ENCODE measurements around the gene RAB11FIP2.

Gene RAB11FIP2

DNA sequence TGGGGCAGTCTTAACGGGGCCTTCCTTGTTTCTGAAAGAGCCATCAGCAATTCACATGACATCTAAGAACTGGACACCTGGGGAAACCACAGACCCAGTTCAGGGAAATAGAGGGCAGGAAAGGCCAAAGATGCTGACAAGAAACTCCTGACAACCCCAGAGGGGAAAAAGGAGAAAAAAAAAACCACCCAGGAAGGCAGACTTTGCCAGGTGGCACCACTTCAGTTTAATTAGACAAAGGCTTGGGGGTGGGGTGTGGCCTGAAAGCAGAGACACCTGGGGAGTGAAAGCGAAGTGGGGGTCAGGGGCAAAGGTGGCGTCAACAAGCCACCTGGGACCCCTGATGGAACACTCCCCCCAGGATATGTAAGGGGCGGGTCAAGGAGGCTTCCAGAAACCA, 53.6 kb downstream of the RAB11FIP2 start:
- no peak for DNase-seq
- in situ Hi-C loops (cut with MboI; ENCODE audit: low pct_unique_long_range_greater_than_20kb, low sequenced_read_pairs): no loop called here

DNA sequence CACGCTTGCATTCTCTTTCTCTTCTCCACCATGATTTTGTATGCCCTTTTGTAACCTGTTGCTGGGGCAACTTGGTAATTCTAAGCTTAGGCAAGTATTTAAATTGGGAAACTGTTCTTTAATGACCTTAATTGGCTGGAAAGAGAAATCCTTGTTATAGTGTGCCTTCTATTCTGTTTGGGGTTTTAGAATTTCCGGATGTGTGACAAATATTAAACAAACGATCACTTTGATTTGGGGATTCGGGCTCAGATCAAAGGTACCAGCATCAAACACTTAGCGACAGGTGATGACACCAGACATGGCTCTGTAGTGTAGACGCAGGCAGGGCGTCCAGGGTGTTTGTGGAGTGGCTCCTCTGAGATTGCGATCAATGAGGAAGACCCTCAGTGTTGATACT, 55.0 kb downstream of the RAB11FIP2 start:
- in situ Hi-C loops (cut with MboI; ENCODE audit: low pct_unique_long_range_greater_than_20kb, low sequenced_read_pairs): no loop called here

DNA sequence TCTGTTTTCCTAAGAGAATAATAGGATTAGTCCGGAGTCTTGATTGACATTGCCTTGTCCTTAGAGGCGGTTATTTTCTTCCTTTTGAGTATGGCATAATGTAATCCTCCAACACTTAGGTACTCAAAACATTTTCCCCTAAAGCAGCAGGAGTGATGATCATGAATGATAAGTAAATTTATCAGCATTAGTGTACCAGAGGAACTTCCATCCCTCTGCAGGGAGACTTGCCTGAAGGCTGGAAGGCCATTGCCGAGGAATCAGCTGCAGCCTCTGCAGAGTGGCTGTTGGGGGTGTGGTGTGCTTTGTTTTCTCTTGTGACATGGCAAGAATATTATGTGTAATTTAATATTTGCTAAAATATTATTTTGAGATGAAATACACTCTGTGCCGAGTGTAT, 56.8 kb downstream of the RAB11FIP2 start:
- in situ Hi-C loops (cut with MboI; ENCODE audit: low pct_unique_long_range_greater_than_20kb, low sequenced_read_pairs): no loop called here
- DNase-seq: no peak

More for the DNA sequence above, 55.0 kb downstream of the RAB11FIP2 start:
- no peak for DNase-seq

DNA sequence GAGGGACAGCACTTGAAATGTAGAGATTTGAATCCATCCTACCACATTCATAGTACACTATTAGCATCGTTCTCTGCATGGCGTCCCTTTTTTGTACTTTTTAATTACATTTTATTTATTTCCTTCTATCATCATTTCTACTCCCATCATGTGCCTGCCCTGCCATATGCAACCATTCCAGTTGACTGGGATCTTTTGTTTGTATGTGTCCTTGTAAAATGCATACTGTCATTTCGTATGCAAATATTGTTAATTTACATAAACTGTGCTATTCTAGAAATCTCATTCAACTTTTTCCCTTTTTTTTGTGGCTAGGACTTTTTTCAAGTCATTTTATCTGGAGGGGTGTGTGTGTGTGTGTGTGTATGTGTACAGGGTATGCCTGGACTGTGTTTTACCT, 57.9 kb downstream of the RAB11FIP2 start:
- DNase-seq: no peak
- in situ Hi-C loops (cut with MboI; ENCODE audit: low pct_unique_long_range_greater_than_20kb, low sequenced_read_pairs): no loop called here

DNA sequence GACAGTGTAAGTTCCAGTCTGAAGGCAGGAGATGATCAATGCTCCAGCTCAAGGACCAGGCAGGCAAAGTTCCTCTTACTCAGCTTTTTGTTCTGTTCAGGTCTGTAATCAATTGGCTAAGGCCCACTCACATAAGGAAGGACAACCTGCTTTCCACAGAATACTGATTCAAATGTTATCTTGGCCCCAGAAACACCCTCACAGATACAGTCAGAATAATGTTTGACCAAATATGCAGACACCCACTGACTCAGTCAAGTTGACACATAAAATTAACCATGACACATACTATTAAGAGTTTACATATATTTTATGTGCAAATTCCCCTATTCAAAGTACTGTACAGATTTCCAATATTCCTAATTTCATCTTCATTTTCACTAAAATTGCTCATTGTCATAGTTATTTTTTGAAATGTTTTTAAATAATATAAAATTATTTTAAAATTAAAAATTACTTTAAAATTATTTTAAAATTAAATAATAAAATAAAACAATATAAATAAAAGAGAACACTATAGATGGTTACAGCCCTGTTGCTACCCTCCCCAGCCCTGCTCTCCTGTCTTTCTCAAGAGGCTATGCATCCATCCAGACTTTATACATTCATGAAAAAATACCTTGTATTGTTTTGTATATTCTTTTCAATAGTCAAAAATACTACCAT, 59.4 kb downstream of the RAB11FIP2 start:
- in situ Hi-C loops (cut with MboI; ENCODE audit: low pct_unique_long_range_greater_than_20kb, low sequenced_read_pairs): no loop called here
- no peak for DNase-seq

GRCh38 chr10:117983961-117984360, 62.8 kb downstream of the RAB11FIP2 start:
- DNase-seq: no peak
- in situ Hi-C loops (cut with MboI; ENCODE audit: low pct_unique_long_range_greater_than_20kb, low sequenced_read_pairs): no loop called here

DNA sequence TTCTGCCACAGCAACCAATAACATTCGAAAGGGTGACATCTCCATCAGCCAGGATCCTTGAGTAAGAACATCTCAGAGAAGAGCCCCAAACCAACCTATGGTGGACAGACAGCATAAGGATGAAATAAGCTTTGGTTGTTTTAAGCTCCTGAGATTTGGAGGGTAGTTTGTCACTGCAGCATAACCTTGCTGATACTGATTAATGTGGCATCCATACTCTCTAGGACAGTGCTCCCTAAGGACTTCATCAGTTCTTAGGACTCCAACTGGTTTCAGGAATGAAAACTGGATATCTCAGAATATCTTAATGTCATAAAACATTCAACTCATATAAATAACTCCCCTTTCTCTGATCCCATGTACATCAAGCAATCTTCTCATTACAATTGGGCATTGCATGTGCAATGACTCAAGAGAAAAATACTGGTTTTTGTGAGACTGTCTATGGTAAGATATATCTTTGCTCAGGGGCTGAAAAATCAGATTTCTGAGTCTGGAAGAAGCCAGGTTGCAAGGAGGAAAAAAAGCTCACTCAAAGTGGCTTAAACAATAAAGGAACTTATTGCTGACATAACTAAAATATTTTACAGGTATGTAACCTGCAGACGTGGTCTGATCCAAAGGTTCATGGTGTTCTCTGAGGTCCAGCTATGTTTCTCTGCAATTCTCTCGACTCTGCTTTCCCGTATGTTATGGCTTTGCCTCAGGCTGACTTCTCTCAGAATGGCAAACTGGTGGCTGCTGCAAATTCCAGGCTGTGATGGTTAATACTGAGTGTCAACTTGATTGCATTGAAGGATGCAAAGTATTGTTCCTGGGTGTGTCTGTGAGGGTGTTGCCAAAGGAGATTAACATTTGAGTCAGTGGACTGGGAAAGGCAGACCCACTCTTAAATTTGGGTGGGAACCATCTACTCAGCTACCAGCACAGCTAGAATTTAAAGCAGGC, 65.7 kb downstream of the RAB11FIP2 start:
- no peak for DNase-seq
- in situ Hi-C loops (cut with MboI; ENCODE audit: low pct_unique_long_range_greater_than_20kb, low sequenced_read_pairs): no loop called here

DNA sequence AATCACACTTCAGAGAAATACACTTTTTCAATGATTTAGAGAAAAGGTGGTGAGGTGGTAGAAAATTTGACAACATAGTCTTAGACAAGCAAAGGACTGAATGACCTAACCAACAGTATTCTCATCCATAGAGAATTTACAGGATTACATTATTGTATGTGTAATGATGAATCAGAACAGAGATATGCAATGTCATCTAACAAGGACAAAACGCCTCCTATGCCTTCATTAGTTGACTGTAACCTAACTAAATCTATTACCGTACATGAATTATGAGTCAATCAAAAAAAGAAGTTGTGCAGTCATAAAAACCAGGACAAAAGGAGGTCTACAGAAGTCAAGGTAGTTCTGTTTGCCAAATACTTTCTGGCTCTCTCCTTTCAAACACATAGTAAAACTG, 66.5 kb downstream of the RAB11FIP2 start:
- in situ Hi-C loops (cut with MboI; ENCODE audit: low pct_unique_long_range_greater_than_20kb, low sequenced_read_pairs): no loop called here
- DNase-seq: no peak

- in situ Hi-C loops (cut with MboI; ENCODE audit: low pct_unique_long_range_greater_than_20kb, low sequenced_read_pairs): no loop called here
- no peak for DNase-seq
Observed at GRCh38 chr10:117972168-117972837, 74.4 kb downstream of the RAB11FIP2 start.

DNA sequence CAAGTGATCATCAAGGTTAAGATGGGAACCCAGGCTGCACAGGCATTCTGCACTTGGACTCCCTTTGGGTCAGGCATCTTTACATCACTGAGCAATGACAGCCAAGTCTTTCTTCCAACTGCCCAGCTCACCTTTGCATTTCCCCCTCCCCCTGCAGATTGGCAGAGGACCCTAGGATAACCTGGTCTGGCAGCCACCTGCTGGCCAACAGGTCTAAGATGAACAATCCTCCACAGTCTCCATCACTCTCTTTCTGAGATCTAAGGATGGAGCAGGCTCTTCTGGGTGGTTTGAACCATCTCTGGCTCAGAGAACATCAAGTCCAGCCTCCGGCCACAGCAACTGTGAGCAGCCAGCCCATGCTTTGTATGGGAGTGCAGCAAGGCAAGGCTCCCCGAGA, 75.8 kb downstream of the RAB11FIP2 start:
- no peak for DNase-seq
- in situ Hi-C loops (cut with MboI; ENCODE audit: low pct_unique_long_range_greater_than_20kb, low sequenced_read_pairs): no loop called here

- in situ Hi-C loops (cut with MboI; ENCODE audit: low pct_unique_long_range_greater_than_20kb, low sequenced_read_pairs): no loop called here
Observed at GRCh38 chr10:117969592-117969991, 77.1 kb downstream of the RAB11FIP2 start.

DNA sequence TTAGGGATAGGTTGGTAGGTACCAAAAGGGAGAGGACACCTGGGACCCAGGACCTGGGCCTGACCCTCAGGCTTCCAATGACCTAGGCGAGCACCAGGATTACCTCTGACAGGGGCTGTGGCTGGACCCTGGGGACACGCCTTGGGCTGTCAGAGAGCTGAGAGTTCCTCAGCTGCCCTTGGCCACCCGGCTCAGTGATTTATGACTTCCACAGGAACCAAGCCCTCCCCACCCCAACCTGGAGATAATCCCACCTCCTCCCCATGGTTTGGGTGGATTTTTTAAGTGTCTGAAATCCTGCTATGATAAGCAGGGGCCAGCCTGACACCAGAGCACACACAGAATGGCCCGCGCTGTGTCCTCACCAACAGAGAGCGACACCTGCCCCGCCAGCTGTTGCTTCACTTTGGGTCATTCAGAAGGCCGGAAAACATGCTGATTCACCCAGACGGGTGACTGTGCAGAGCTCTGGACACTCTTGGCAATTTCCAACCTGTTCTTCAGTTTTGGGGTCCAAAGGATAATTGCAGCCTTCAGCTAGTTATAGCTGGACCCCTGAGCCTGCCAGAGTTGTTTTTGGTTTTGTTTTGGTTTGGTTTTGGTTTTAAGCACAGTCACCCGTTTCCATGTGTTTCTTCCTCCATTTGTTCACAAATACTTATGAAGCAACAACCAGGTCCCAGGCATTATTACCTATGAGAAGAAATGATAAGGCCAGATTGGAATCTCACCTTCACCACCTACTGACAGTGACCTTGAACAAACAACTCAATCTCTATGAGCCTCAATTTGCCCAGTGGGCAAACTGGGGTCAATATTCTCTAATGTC, 78.2 kb downstream of the RAB11FIP2 start:
- DNase-seq: no peak
- in situ Hi-C loops (cut with MboI; ENCODE audit: low pct_unique_long_range_greater_than_20kb, low sequenced_read_pairs): no loop called here

More at GRCh38 chr10:117969592-117969991, 77.1 kb downstream of the RAB11FIP2 start:
- no peak for DNase-seq

GRCh38 chr10:117967149-117967650, 79.5 kb downstream of the RAB11FIP2 start:
- no peak for DNase-seq
- in situ Hi-C loops (cut with MboI; ENCODE audit: low pct_unique_long_range_greater_than_20kb, low sequenced_read_pairs): no loop called here

DNA sequence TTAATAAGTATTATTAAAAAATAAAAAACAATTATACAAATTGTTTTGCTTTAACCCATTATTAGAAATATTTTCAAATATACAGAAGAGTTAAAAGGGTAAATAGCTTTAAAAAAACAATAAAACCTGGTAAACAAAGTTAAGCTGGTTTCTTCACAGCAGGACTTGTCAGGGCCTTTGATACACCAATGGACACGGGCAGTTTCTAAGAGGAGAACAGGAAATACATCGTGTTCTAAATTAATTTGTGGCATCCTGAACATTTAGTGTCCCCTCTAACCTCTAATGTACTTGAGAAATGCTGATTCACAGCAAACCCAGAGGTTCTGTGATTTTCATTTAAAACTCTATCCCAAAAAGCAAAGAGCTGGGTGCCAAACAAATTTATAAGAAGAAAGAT, 80.8 kb downstream of the RAB11FIP2 start:
- DNase-seq: no peak
- in situ Hi-C loops (cut with MboI; ENCODE audit: low pct_unique_long_range_greater_than_20kb, low sequenced_read_pairs): no loop called here

GRCh38 chr10:117964536-117964935, 82.2 kb downstream of the RAB11FIP2 start:
- in situ Hi-C loops (cut with MboI; ENCODE audit: low pct_unique_long_range_greater_than_20kb, low sequenced_read_pairs): no loop called here
- DNase-seq: no peak

- DNase-seq: no peak
- in situ Hi-C loops (cut with MboI; ENCODE audit: low pct_unique_long_range_greater_than_20kb, low sequenced_read_pairs): no loop called here
Observed at GRCh38 chr10:117960345-117960935, 86.3 kb downstream of the RAB11FIP2 start.

DNA sequence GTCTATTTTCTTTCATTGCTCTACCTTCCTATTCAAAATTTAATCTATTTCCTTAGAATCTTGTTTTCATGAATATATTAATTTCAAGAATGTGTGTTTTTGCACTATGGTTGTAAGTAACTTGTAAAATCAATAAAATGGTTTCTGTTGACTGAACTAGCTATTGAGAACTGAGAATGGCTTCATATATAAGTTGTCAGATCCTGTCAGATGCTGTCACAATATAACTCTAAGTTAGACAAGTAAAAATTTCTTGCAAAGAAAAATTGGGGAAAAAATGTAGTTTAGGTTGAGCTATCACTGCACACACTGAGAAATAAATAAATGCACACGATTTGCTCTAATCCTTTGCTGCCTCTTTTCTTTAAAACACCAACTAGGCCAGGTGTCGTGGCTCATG, 89.8 kb downstream of the RAB11FIP2 start:
- no peak for DNase-seq
- in situ Hi-C loops (cut with MboI; ENCODE audit: low pct_unique_long_range_greater_than_20kb, low sequenced_read_pairs): no loop called here

DNA sequence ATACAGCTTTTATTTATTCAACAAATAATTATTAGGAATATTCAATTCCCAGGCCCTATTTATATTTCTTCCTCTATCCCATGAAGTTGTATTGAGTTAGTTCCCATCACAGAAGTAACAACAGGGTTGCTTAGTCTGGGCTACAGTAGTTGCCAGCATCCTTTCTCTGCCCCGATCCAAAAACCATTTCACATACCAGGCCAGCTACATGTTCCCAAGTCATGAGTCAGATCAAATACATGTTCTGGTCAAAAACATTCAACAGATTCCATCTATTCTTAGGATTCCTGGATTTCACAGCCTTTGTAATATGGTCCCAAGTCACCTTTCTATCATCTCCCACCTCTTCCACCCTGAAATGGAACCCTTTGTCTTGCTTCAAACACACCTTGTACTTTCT, 91.6 kb downstream of the RAB11FIP2 start:
- no peak for DNase-seq
- in situ Hi-C loops (cut with MboI; ENCODE audit: low pct_unique_long_range_greater_than_20kb, low sequenced_read_pairs): no loop called here

Measured in KBM-7 (cell line).